SK-N-SH (cell line): ENCODE results near the gene RB1. TPM values are rescaled to one million over a fixed set of nuclear protein-coding genes. Genes with fewer than 3 reads are reported as not detected.

Experiments
- CTCF ChIA-PET: fragments of 300-600, 350-600 bp; formaldehyde crosslinking; extraction: SDS; loops from one replicate; lab custom pipeline; 2021; lab: Yijun Ruan, JAX
- POLR2A ChIA-PET: fragments of 350-600 bp; sonication (Branson Sonifier 250); formaldehyde crosslinking; extraction: SDS; loops from one replicate; lab custom pipeline; 2020; ENCODE audit warnings: antibody characterized with exemption, inconsistent platforms; lab: Yijun Ruan, JAX
- DNase-seq: peaks from one replicate; pipeline ENCODE4 v3.0.0; 2012
- H2AFZ ChIP-seq: fragments of 200-600 bp; sonication (generic); 2 replicates; pipeline ENCODE4 v1.8.1; 2016; ENCODE audit warnings: antibody characterized with exemption, mild to moderate bottlenecking, low read depth
- H3F3A ChIP-seq: fragments of 200-600 bp; sonication (generic); replicated peaks from 2 replicates; pipeline ENCODE3; 2016; ENCODE audit warnings: antibody characterized with exemption, mild to moderate bottlenecking; ENCODE audit not compliant: insufficient read depth
- H3K27ac ChIP-seq, 2 experiments: fragments of 200-500 bp in 1 of 2; fragments of 200-600 bp in 1 of 2; sonication (Bioruptor generic) in 1 of 2; sonication (generic), shearing (Covaris generic) in 1 of 2; 2 replicates each; pipeline versions ENCODE4 v1.5.1 to v1.6.1; 2014 to 2016; ENCODE audit warnings: low read depth in 2 of 2, inconsistent platforms in 1 of 2, low read length in 1 of 2, mild to moderate bottlenecking in 1 of 2, mixed read lengths in 1 of 2
- H3K27me3 ChIP-seq: fragments of 200-600 bp; sonication (generic), shearing (Covaris generic); 2 replicates; pipeline ENCODE4 v1.6.1; 2016; ENCODE audit warnings: mixed run types; ENCODE audit not compliant: insufficient read depth
- H3K36me3 ChIP-seq, 2 experiments: fragments of 200-500 bp in 1 of 2; fragments of 200-600 bp in 1 of 2; sonication (Bioruptor generic) in 1 of 2; sonication (generic) in 1 of 2; replicated peaks in 1 of 2; 2 replicates each; pipeline versions ENCODE3 to v1.5.1; 2014 to 2016; ENCODE audit warnings: low read length in 1 of 2, mild to moderate bottlenecking in 1 of 2; ENCODE audit not compliant: insufficient read depth in 2 of 2, control insufficient read depth in 1 of 2
- H3K4me1 ChIP-seq, 2 experiments: fragments of 200-500 bp in 1 of 2; fragments of 200-600 bp in 1 of 2; sonication (Bioruptor generic) in 1 of 2; sonication (generic), shearing (Covaris generic) in 1 of 2; 2 replicates each; pipeline versions ENCODE4 v1.5.1 to v1.6.1; 2014 to 2016; ENCODE audit warnings: low read depth in 1 of 2, low read length in 1 of 2, mixed run types in 1 of 2; ENCODE audit not compliant: insufficient read depth in 2 of 2, control insufficient read depth in 1 of 2
- H3K4me2 ChIP-seq: fragments of 200-600 bp; sonication (generic), shearing (Covaris generic); 2 replicates; pipeline ENCODE4 v1.6.1; 2017; ENCODE audit warnings: mixed run types
- H3K4me3 ChIP-seq, 2 experiments: fragments of 200-500 bp in 1 of 2; fragments of 200-600 bp in 1 of 2; sonication (Bioruptor generic) in 1 of 2; sonication (generic), shearing (Covaris generic) in 1 of 2; 2 replicates each; pipeline versions ENCODE4 v1.5.1 to v1.8.1; 2014 to 2016; ENCODE audit warnings: low read depth in 2 of 2, inconsistent platforms in 1 of 2, low read length in 1 of 2, mild to moderate bottlenecking in 1 of 2, mixed read lengths in 1 of 2, moderate library complexity in 1 of 2
- H3K79me2 ChIP-seq: fragments of 200-600 bp; sonication (generic); 2 replicates; pipeline ENCODE4 v1.8.1; 2017; ENCODE audit warnings: mild to moderate bottlenecking; ENCODE audit not compliant: insufficient read depth
- H3K9ac ChIP-seq: fragments of 200-600 bp; sonication (generic); 2 replicates; pipeline ENCODE4 v1.6.1; 2017; ENCODE audit warnings: mixed run types
- H3K9me2 ChIP-seq: fragments of 200-600 bp; sonication (generic); 2 replicates; pipeline ENCODE4 v1.6.1; 2017; ENCODE audit warnings: mixed run types
- H3K9me3 ChIP-seq: fragments of 200-600 bp; sonication (generic); 2 replicates; pipeline ENCODE4 v1.6.1; 2017; ENCODE audit warnings: mixed run types, mild to moderate bottlenecking, moderate library complexity
- H4K20me1 ChIP-seq: fragments of 200-600 bp; sonication (generic); 2 replicates; pipeline ENCODE4 v1.6.1; 2017; ENCODE audit warnings: mild to moderate bottlenecking, mixed run types; ENCODE audit not compliant: insufficient read depth
- CHD2 ChIP-seq: fragments of 150-350 bp; IDR thresholded peaks from 2 replicates; pipeline ENCODE4 v1.6.1; 2018; ENCODE audit warnings: low read length; ENCODE audit not compliant: partially characterized antibody
- ELF1 ChIP-seq: IDR thresholded peaks from 2 replicates; pipeline ENCODE4 v1.4.0; 2012
- EP300 ChIP-seq, 2 experiments: IDR thresholded peaks; 2 replicates each; pipeline versions ENCODE4 v1.4.0 to v1.6.1; 2012; ENCODE audit warnings: borderline replicate concordance in 1 of 2, low read depth in 1 of 2, low read length in 1 of 2
- FOSL2 ChIP-seq: IDR thresholded peaks from 2 replicates; pipeline ENCODE4 v1.4.0; 2012; ENCODE audit warnings: low read depth, mild to moderate bottlenecking, moderate library complexity, borderline replicate concordance
- GATA2 ChIP-seq: sonication (generic); formaldehyde crosslinking; IDR thresholded peaks from 2 replicates; pipeline ENCODE4 v1.5.0; 2020; ENCODE audit warnings: mild to moderate bottlenecking, missing genetic modification reagents
- NFIC ChIP-seq: IDR thresholded peaks from 2 replicates; pipeline ENCODE4 v1.4.0; 2012; ENCODE audit warnings: borderline replicate concordance
- POLR2AphosphoS5 ChIP-seq: IDR thresholded peaks from 2 replicates; pipeline ENCODE4 v1.6.1; 2012; ENCODE audit warnings: low read depth, low read length
- RAD21 ChIP-seq: IDR thresholded peaks from 2 replicates; pipeline ENCODE4 v1.6.1; 2012; ENCODE audit warnings: mild to moderate bottlenecking, low read length
- RCOR1 ChIP-seq: fragments of 150-350 bp; IDR thresholded peaks from 2 replicates; pipeline ENCODE4 v1.6.1; 2017; ENCODE audit warnings: antibody characterized with exemption, low read length
- RXRA ChIP-seq: IDR thresholded peaks from 2 replicates; pipeline ENCODE4 v1.4.0; 2012; ENCODE audit warnings: low read depth, mild to moderate bottlenecking, borderline replicate concordance
- SIN3A ChIP-seq: IDR thresholded peaks from 2 replicates; pipeline ENCODE4 v1.6.1; 2012; ENCODE audit warnings: low read depth, mild to moderate bottlenecking, low read length, moderate library complexity, borderline replicate concordance
- TEAD4 ChIP-seq: IDR thresholded peaks from 2 replicates; pipeline ENCODE4 v1.4.0; 2012; ENCODE audit warnings: mild to moderate bottlenecking, borderline replicate concordance; ENCODE audit not compliant: insufficient read depth
- USF1 ChIP-seq: IDR thresholded peaks from 2 replicates; pipeline ENCODE4 v1.4.0; 2012; ENCODE audit warnings: low read depth, borderline replicate concordance
- WGBS: methylation state at CpG from one replicate; pipeline ENCODE4 v1.1.6; 2017; ENCODE audit warnings: low lambda C conversion rate; 5-methylcytosine and 5-hydroxymethylcytosine counted together
- polyA plus RNA-seq, 3 experiments: library from polyadenylated mRNA; depleted of rRNA; stranded (reverse); fragments of >200 nt; gene quantifications; 2 replicates each; pipeline ENCODE4 v1.2.3, GENCODE V29; 2012
- TF ChIP-seq, protein P1 (sequence below): fragments of 150-350 bp; IDR thresholded peaks from 2 replicates; pipeline ENCODE4 v1.6.1; 2017; ENCODE audit warnings: antibody characterized with exemption, low read length, low read depth, borderline replicate concordance
- TF ChIP-seq, protein P2 (sequence below): IDR thresholded peaks from 2 replicates; pipeline ENCODE4 v1.4.0; 2012; ENCODE audit warnings: low read depth
- TF ChIP-seq, protein P3 (sequence below): fragments of 150-350 bp; IDR thresholded peaks from 2 replicates; pipeline ENCODE4 v1.6.1; 2016; ENCODE audit warnings: mild to moderate bottlenecking, low read depth, low read length

RB1 gene
- polyA plus RNA-seq, 1 of the 3 experiments (the other 2 are of a cell fraction) = 11.5 TPM

DNA sequence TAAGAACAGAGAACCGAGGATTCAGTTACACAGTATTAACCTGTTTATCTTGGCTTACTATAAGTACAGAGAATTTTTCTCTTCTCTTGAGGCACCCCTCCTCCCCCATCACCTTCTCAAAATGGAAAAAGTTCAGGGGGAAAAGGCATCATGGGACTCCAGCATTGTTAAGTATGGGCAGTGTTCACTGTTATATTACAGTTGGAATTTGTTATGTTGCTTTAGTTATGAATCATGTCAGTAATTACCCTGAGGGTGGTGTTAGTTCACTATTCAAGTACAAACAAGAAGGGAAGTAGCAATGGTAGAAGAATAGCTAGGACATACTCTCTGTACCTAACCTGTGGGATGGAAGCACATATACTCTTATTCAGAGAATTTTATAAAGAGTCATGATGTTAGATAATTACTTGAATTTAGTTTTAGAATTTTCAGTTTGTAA is 97.3 kb downstream of the RB1 start:
- H3K9me2 ChIP-seq = no peaks in the 10 kb centered on the region
- POLR2A ChIA-PET = no interaction called here
- no peaks in the 10 kb centered on the region for H3K9me3 ChIP-seq
- H3K4me2 ChIP-seq = no peak overlapping the region
- H3K27me3 ChIP-seq = no peaks in the 10 kb centered on the region
- CTCF ChIA-PET = no interaction called here
- no peak overlapping the region for H3K4me3 ChIP-seq
- H3K36me3 ChIP-seq = peaks cover 0 to 3% of the 10 kb centered on the region in 2 experiments
- peaks cover 18% of the 10 kb centered on the region for H3F3A ChIP-seq
- WGBS = 40% methylated on average over 1 of the region's 1 CpG
- peak overlapping the region; percentile 29 to 79; a peak in 3 of 4 replicates for H3K27ac ChIP-seq
- H4K20me1 ChIP-seq = no peaks in the 10 kb centered on the region
- TF ChIP-seq POLR2AphosphoS5 = no peak
- TF ChIP-seq RCOR1 = no peak
- TF ChIP-seq NFIC = no peak
- no peak for TF ChIP-seq CHD2
- no peak; the same call in 1 of the 2 replicates for TF ChIP-seq RAD21
- TF ChIP-seq SIN3A = no peak
- TF ChIP-seq, protein P1, sequence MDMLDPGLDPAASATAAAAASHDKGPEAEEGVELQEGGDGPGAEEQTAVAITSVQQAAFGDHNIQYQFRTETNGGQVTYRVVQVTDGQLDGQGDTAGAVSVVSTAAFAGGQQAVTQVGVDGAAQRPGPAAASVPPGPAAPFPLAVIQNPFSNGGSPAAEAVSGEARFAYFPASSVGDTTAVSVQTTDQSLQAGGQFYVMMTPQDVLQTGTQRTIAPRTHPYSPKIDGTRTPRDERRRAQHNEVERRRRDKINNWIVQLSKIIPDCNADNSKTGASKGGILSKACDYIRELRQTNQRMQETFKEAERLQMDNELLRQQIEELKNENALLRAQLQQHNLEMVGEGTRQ = no peak
- no peak for TF ChIP-seq USF1
- TF ChIP-seq ELF1 = no peak
- TF ChIP-seq, protein P2, sequence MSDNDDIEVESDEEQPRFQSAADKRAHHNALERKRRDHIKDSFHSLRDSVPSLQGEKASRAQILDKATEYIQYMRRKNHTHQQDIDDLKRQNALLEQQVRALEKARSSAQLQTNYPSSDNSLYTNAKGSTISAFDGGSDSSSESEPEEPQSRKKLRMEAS = no peak
- TF ChIP-seq, protein P3, sequence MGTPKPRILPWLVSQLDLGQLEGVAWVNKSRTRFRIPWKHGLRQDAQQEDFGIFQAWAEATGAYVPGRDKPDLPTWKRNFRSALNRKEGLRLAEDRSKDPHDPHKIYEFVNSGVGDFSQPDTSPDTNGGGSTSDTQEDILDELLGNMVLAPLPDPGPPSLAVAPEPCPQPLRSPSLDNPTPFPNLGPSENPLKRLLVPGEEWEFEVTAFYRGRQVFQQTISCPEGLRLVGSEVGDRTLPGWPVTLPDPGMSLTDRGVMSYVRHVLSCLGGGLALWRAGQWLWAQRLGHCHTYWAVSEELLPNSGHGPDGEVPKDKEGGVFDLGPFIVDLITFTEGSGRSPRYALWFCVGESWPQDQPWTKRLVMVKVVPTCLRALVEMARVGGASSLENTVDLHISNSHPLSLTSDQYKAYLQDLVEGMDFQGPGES = no peak
- no peak for TF ChIP-seq TEAD4
- no peak for TF ChIP-seq FOSL2
- no peak for TF ChIP-seq GATA2 (CRISPR knock-in tag)
- no peak for TF ChIP-seq EP300 (IDR thresholded peaks at IDR 0.05; ENCODE audit: borderline replicate concordance in 1 of 2, low read depth in 1 of 2, low read length in 1 of 2)
- no peak for TF ChIP-seq RXRA
- no peak overlapping the region for H2AFZ ChIP-seq
- no peak overlapping the region for H3K9ac ChIP-seq
- 0 out of 2 replicates have a peak, but pooled peaks cover 2% of the 10 kb centered on the region for H3K79me2 ChIP-seq
- DNase-seq = no peak
- peaks cover 0 to 29% of the 10 kb centered on the region in 2 experiments; a peak in 3 of 4 replicates for H3K4me1 ChIP-seq
